ENCODE results near the gene DNAJC24. TPM values are rescaled to one million over a fixed set of nuclear protein-coding genes. Genes with fewer than 3 reads are reported as not detected.

The DNAJC24 gene
- total RNA-seq, 2 experiments from 2014 or later, result 12.6 to 13.0 TPM

DNA sequence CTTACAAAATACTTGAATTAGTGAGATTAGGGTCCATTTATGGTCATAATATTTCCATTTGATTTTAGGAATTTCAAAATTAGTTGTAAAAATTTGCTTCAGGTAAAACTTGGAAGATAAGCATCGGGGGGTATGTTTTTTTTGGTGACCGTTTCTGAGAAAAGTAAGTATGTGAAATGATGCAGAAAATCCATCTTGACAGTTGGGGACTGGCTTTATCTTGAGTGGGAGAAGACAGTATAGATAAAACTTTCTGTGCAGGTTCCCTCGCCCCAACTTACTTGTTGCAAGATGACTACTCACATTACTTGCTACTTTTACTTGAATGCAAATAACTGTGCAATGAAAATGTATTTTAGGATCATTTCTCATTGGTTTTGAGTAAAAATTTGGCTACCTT, 49.5 kb downstream of the DNAJC24 start:
- Mint-ChIP-seq H3K9me3 (no peaks in the 10 kb centered on the region), H3K27ac (no peak overlapping the region), H3K4me1 (ENCODE audit: low read depth) (no peaks in the 10 kb centered on the region), H3K27me3 (no peaks in the 10 kb centered on the region), H3K36me3 (ENCODE audit: low read depth) (peaks cover 11% of the 10 kb centered on the region), H3K4me3 (no peak overlapping the region)
- TF ChIP-seq, protein P1, sequence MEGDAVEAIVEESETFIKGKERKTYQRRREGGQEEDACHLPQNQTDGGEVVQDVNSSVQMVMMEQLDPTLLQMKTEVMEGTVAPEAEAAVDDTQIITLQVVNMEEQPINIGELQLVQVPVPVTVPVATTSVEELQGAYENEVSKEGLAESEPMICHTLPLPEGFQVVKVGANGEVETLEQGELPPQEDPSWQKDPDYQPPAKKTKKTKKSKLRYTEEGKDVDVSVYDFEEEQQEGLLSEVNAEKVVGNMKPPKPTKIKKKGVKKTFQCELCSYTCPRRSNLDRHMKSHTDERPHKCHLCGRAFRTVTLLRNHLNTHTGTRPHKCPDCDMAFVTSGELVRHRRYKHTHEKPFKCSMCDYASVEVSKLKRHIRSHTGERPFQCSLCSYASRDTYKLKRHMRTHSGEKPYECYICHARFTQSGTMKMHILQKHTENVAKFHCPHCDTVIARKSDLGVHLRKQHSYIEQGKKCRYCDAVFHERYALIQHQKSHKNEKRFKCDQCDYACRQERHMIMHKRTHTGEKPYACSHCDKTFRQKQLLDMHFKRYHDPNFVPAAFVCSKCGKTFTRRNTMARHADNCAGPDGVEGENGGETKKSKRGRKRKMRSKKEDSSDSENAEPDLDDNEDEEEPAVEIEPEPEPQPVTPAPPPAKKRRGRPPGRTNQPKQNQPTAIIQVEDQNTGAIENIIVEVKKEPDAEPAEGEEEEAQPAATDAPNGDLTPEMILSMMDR (IDR thresholded peaks at IDR 0.05), result no peak
- intact Hi-C loops (cut with micrococcal nuclease), result no loop called here
- ChIA-PET CTCF (interaction anchor here (1.3 kb wide), 1 partner anchor 24 kb away, joined by 3 read pairs; no protein-coding TSS in a partner anchor), POLR2A (no interaction called here)
- ATAC-seq, result no peak
- no peak for DNase-seq

DNA sequence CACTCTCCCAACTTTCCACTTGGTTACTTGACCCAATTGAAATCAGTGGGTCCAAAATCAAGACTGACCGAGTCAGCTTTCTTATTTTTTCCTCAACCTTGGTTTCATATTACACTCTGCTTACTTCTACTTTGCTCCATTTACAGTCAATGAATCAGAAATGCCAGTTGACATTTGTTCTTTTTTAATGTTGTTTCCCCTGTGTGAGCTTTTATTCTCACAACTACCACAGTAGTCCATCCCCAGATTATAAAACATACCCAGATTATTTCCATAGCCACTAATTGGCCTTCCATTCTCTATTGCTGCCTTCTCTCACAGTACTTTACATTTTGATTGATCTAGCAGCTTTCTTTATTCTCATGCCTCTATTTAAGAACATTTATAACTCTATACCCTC, 50.0 kb downstream of the DNAJC24 start:
- no peaks in the 10 kb centered on the region for H3K27me3 Mint-ChIP-seq
- no peaks in the 10 kb centered on the region for H3K9me3 Mint-ChIP-seq
- intact Hi-C loops (cut with micrococcal nuclease), result no loop called here
- no peak overlapping the region for H3K27ac Mint-ChIP-seq
- POLR2A ChIA-PET, result no interaction called here
- no peaks in the 10 kb centered on the region for H3K4me1 Mint-ChIP-seq (ENCODE audit: low read depth)
- H3K36me3 Mint-ChIP-seq (ENCODE audit: low read depth), result peaks cover 7% of the 10 kb centered on the region
- CTCF ChIA-PET, result no interaction called here
- TF ChIP-seq, protein P1 (IDR thresholded peaks at IDR 0.05), result no peak
- DNase-seq (no peak), ATAC-seq (no peak)
- no peak overlapping the region for H3K4me3 Mint-ChIP-seq

DNA sequence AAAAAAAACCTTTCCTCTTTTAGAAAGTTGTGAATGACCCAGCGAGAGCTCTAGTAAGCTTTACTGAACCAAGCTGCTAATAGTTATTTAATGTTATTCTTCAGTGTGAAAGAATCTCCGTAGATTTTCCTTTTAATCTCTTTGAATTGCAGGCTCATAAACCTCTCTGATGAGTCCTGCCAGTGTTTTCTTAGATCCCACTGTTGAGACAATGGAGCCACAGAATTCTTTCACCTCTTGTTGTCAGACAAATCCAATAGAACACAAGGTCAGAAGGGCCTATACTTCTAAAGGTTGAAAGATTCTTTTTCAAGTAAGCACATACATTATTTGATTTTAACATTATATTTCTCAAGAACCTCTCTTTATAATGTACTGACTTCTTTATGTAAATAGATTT, 52.2 kb downstream of the DNAJC24 start:
- TF ChIP-seq, protein P1 (IDR thresholded peaks at IDR 0.05), result no peak
- no peak overlapping the region for H3K27ac Mint-ChIP-seq
- DNase-seq (no peak), ATAC-seq (no peak)
- H3K27me3 Mint-ChIP-seq, result no peaks in the 10 kb centered on the region
- no peaks in the 10 kb centered on the region for H3K9me3 Mint-ChIP-seq
- no peak overlapping the region for H3K4me3 Mint-ChIP-seq
- CTCF ChIA-PET, result interaction anchor here (0.5 to 0.7 kb wide), 2 partner anchors 11 to 14 kb away, joined by 3 to 4 read pairs; no protein-coding TSS in a partner anchor
- intact Hi-C loops (cut with micrococcal nuclease), result no loop called here
- H3K36me3 Mint-ChIP-seq (ENCODE audit: low read depth), result peaks cover 3% of the 10 kb centered on the region
- H3K4me1 Mint-ChIP-seq (ENCODE audit: low read depth), result no peaks in the 10 kb centered on the region
- POLR2A ChIA-PET, result interaction anchor here (1.1 kb wide), 1 partner anchor 19 kb away, joined by 3 read pairs; no protein-coding TSS in a partner anchor

DNA sequence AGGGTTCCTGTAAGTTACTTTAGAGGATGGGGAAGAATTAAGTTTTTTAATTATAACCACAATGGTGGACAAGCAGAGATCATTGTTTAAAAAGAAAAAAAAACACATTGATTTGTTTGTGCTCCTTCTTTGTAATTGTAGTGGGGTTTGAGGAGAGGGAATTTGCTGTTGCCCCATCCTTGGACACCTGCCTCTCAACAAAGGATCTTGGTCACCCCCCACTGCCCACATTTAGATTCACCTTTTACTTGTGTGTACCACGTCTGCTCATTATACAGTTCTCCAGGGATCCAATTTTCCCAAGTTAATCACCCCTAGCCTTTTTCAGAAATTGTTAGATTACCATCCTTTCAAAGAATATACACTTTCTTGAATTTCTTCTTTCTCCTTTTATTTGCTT, 53.0 kb downstream of the DNAJC24 start:
- Mint-ChIP-seq H3K4me1 (ENCODE audit: low read depth) (no peaks in the 10 kb centered on the region), H3K4me3 (no peak overlapping the region), H3K9me3 (no peaks in the 10 kb centered on the region), H3K36me3 (ENCODE audit: low read depth) (peaks cover 8% of the 10 kb centered on the region), H3K27ac (no peak overlapping the region), H3K27me3 (no peaks in the 10 kb centered on the region)
- intact Hi-C loops (cut with micrococcal nuclease), result no loop called here
- TF ChIP-seq, protein P1 (IDR thresholded peaks at IDR 0.05), result no peak
- ChIA-PET POLR2A (interaction anchor here (1.1 kb wide), 1 partner anchor 20 kb away, joined by 3 read pairs; no protein-coding TSS in a partner anchor), CTCF (no interaction called here)
- ATAC-seq (no peak), DNase-seq (no peak)

DNA sequence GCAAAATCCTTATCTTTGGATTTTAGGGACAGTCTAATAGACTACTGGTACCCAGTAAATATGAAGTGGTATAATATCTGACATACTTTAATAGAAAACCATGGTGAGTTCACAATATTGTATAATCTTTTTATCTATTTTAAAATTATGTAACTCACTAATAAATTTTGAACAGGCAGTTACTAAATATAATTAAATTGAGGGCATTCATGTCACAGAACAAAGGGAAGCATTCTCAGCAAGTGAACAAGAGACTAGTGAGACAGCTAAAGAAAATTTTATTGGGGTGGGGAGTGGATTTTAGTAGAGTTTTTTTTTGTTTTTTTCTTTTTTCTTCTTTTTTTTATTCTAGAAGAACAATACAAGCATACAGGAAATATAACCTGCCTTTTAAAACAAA, 55.0 kb downstream of the DNAJC24 start:
- no peak for ATAC-seq
- H3K9me3 Mint-ChIP-seq, result no peaks in the 10 kb centered on the region
- no peak for DNase-seq
- no peaks in the 10 kb centered on the region for H3K27me3 Mint-ChIP-seq
- intact Hi-C loops (cut with micrococcal nuclease), result no loop called here
- H3K4me3 Mint-ChIP-seq, result no peak overlapping the region
- ChIA-PET POLR2A (no interaction called here), CTCF (no interaction called here)
- TF ChIP-seq, protein P1 (IDR thresholded peaks at IDR 0.05), result no peak
- no peak overlapping the region for H3K27ac Mint-ChIP-seq
- no peaks in the 10 kb centered on the region for H3K4me1 Mint-ChIP-seq (ENCODE audit: low read depth)
- H3K36me3 Mint-ChIP-seq (ENCODE audit: low read depth), result peaks cover 12% of the 10 kb centered on the region

Measured in activated CD8-positive, alpha-beta T cell treated with anti-CD3 and anti-CD28 coated beads for 36 hours (primary cell).